H1 (cell line): Measurements from ENCODE around the gene CD7. TPM values are rescaled to one million over a fixed set of nuclear protein-coding genes. Genes with fewer than 3 reads are reported as not detected.

Experiments used
- CTCF ChIA-PET: fragments of 300-600 bp; sonication (Branson Sonifier 250); formaldehyde crosslinking; loops from one replicate; lab custom pipeline; 2021; ENCODE audit not compliant: partially characterized antibody; lab: Charles Lee
- POLR2A ChIA-PET: fragments of 300-600 bp; sonication (Branson Sonifier 250); formaldehyde crosslinking; loops from one replicate; lab custom pipeline; 2021; ENCODE audit warnings: inconsistent platforms; ENCODE audit not compliant: partially characterized antibody; lab: Charles Lee
- DNase-seq, 2 experiments: peaks; one replicate each; pipeline versions ENCODE4 v3.0.0 to v3.0.0-alpha.2; 2010 to 2022; ENCODE audit warnings: low spot score in 2 of 2, low read depth in 1 of 2, mixed read lengths in 1 of 2
- FAIRE-seq: peaks from 2 replicates; lab custom pipeline; 2011; peaks lifted over from hg19 to GRCh38; lab: Jason Lieb, UNC
- H2AFZ ChIP-seq: 2 replicates; pipeline ENCODE4 v1.8.1; 2012; ENCODE audit warnings: low read length, inconsistent platforms
- H2AK5ac ChIP-seq: 2 replicates; pipeline ENCODE4 v1.6.1; 2013; ENCODE audit warnings: low read depth, low read length
- H2BK120ac ChIP-seq: replicated peaks from 2 replicates; pipeline ENCODE3; 2013; ENCODE audit warnings: low read depth, low read length, inconsistent platforms
- H2BK12ac ChIP-seq: 2 replicates; pipeline ENCODE4 v1.6.1; 2013; ENCODE audit warnings: low read depth, low read length
- H2BK15ac ChIP-seq: 2 replicates; pipeline ENCODE4 v1.6.1; 2013; ENCODE audit warnings: low read length
- H2BK20ac ChIP-seq: 2 replicates; pipeline ENCODE4 v1.6.1; 2013; ENCODE audit warnings: low read length
- H2BK5ac ChIP-seq: 2 replicates; pipeline ENCODE4 v1.6.1; 2013; ENCODE audit warnings: low read depth, low read length
- H3K14ac ChIP-seq: 2 replicates; pipeline ENCODE4 v1.6.1; 2013; ENCODE audit warnings: inconsistent platforms; ENCODE audit not compliant: insufficient read length
- H3K18ac ChIP-seq: 2 replicates; pipeline ENCODE4 v1.6.1; 2013; ENCODE audit warnings: low read length; ENCODE audit errors: extremely low read depth
- H3K23ac ChIP-seq: 2 replicates; pipeline ENCODE4 v1.6.1; 2013; ENCODE audit warnings: inconsistent platforms; ENCODE audit not compliant: insufficient read length
- H3K23me2 ChIP-seq: 2 replicates; pipeline ENCODE4 v1.6.1; 2013; ENCODE audit warnings: low read depth, low read length
- H3K27ac ChIP-seq: 2 replicates; pipeline ENCODE4 v1.6.1; 2011; ENCODE audit warnings: low read depth, low read length, inconsistent platforms
- H3K27me3 ChIP-seq, 4 experiments: replicated peaks in 1 of 4; 1 replicate in 1 of 4; 2 replicates in 3 of 4; pipeline versions ENCODE4 v1.6.1 to v1.8.1; 2011 to 2013; ENCODE audit warnings: low read length in 3 of 4, mild to moderate bottlenecking in 3 of 4, inconsistent platforms in 2 of 4, mixed read lengths in 2 of 4, moderate library complexity in 1 of 4; ENCODE audit not compliant: control insufficient read depth in 3 of 4, insufficient read depth in 3 of 4; ENCODE audit errors: extremely low read depth in 1 of 4
- H3K36me3 ChIP-seq, 4 experiments: 2 replicates each; pipeline versions ENCODE4 v1.6.1 to v1.8.1; 2011 to 2013; ENCODE audit warnings: mild to moderate bottlenecking in 4 of 4, low read length in 3 of 4, moderate library complexity in 2 of 4, control low read depth in 1 of 4, inconsistent platforms in 1 of 4; ENCODE audit not compliant: insufficient read depth in 4 of 4, control insufficient read depth in 2 of 4
- H3K4ac ChIP-seq: replicated peaks from 2 replicates; pipeline ENCODE3; 2013; ENCODE audit warnings: low read length, low read depth, mixed read lengths, inconsistent platforms; ENCODE audit not compliant: insufficient read length
- H3K4me1 ChIP-seq, 4 experiments: replicated peaks in 1 of 4; 1 replicate in 1 of 4; 2 replicates in 3 of 4; pipeline versions ENCODE4 v1.6.1 to v1.8.1; 2011 to 2013; ENCODE audit warnings: low read length in 3 of 4, inconsistent platforms in 2 of 4, mixed read lengths in 1 of 4; ENCODE audit not compliant: insufficient read depth in 4 of 4, control insufficient read depth in 3 of 4
- H3K4me2 ChIP-seq, 2 experiments: 2 replicates each; pipeline versions ENCODE4 v1.6.1 to v1.8.1; 2011 to 2013; ENCODE audit warnings: low read depth in 2 of 2, low read length in 2 of 2, control low read depth in 1 of 2, inconsistent platforms in 1 of 2, mild to moderate bottlenecking in 1 of 2; ENCODE audit not compliant: insufficient read depth in 1 of 2
- H3K4me3 ChIP-seq, 4 experiments: fragments of 200-600, 300-600 bp in 1 of 4; sonication (generic), shearing (Covaris generic), sonication (Bioruptor Twin) in 1 of 4; 2 replicates each; pipeline versions ENCODE4 v1.5.1 to v1.8.1; 2011 to 2016; ENCODE audit warnings: low read length in 4 of 4, low read depth in 3 of 4, control low read depth in 2 of 4, inconsistent platforms in 2 of 4, mild to moderate bottlenecking in 2 of 4, mixed read lengths in 1 of 4, moderate library complexity in 1 of 4; ENCODE audit not compliant: insufficient read depth in 2 of 4; ENCODE audit errors: extremely low read depth in 1 of 4
- H3K56ac ChIP-seq: replicated peaks from 2 replicates; pipeline ENCODE3; 2013; ENCODE audit warnings: low read depth, mild to moderate bottlenecking, mixed read lengths, low read length, inconsistent platforms; ENCODE audit not compliant: insufficient read length
- H3K79me1 ChIP-seq: 2 replicates; pipeline ENCODE4 v1.6.1; 2013; ENCODE audit warnings: low read depth, low read length, control low read depth
- H3K79me2 ChIP-seq, 2 experiments: 2 replicates each; pipeline versions ENCODE4 v1.6.1 to v1.8.1; 2012 to 2013; ENCODE audit warnings: low read length in 2 of 2, mild to moderate bottlenecking in 2 of 2, inconsistent platforms in 1 of 2; ENCODE audit not compliant: insufficient read depth in 2 of 2, control insufficient read depth in 1 of 2
- H3K9ac ChIP-seq, 4 experiments: replicated peaks in 1 of 4; 1 replicate in 1 of 4; 2 replicates in 3 of 4; pipeline versions ENCODE4 v1.6.1 to v1.8.1; 2011 to 2013; ENCODE audit warnings: low read depth in 3 of 4, low read length in 3 of 4, control low read depth in 2 of 4, mild to moderate bottlenecking in 2 of 4, moderate library complexity in 2 of 4, inconsistent platforms in 1 of 4; ENCODE audit errors: extremely low read depth in 1 of 4
- H3K9me3 ChIP-seq, 2 experiments: 2 replicates each; pipeline versions ENCODE4 v1.6.1 to v1.8.1; 2012 to 2013; ENCODE audit warnings: mild to moderate bottlenecking in 2 of 2, moderate library complexity in 2 of 2, control low read depth in 1 of 2, inconsistent platforms in 1 of 2, low read depth in 1 of 2, low read length in 1 of 2, mixed read lengths in 1 of 2; ENCODE audit not compliant: insufficient read depth in 2 of 2
- H4K20me1 ChIP-seq, 2 experiments: replicated peaks in 1 of 2; 2 replicates each; pipeline versions ENCODE3 to v1.8.1; 2011 to 2013; ENCODE audit warnings: inconsistent platforms in 2 of 2, low read length in 2 of 2, mild to moderate bottlenecking in 1 of 2; ENCODE audit not compliant: insufficient read depth in 2 of 2, control insufficient read depth in 1 of 2
- H4K5ac ChIP-seq: 2 replicates; pipeline ENCODE4 v1.6.1; 2013; ENCODE audit warnings: low read length, low read depth, mixed read lengths, inconsistent platforms; ENCODE audit not compliant: insufficient read length
- H4K8ac ChIP-seq: 2 replicates; pipeline ENCODE4 v1.8.0; 2013; ENCODE audit warnings: mild to moderate bottlenecking, moderate library complexity, low read length, inconsistent platforms; ENCODE audit not compliant: insufficient read depth; ENCODE audit errors: extremely low read depth
- H4K91ac ChIP-seq: replicated peaks from 2 replicates; pipeline ENCODE3; 2013; ENCODE audit warnings: low read length, mixed read lengths, inconsistent platforms; ENCODE audit not compliant: insufficient read length
- EZH2 ChIP-seq: fragments of 200-600 bp; sonication (generic); IDR thresholded peaks from 2 replicates; pipeline ENCODE4 v1.7.1; 2012; ENCODE audit warnings: low read depth, mild to moderate bottlenecking, moderate library complexity, low read length, inconsistent platforms; ENCODE audit not compliant: severe bottlenecking
- RAD21 ChIP-seq, 2 experiments: IDR thresholded peaks in 1 of 2; conservative IDR thresholded peaks in 1 of 2; 2 replicates each; pipeline ENCODE4 v1.6.1; 2011; ENCODE audit warnings: low read depth in 2 of 2, low read length in 2 of 2, improper control_type of control experiment in 1 of 2, inconsistent platforms in 1 of 2, mild to moderate bottlenecking in 1 of 2, moderate library complexity in 1 of 2
- SIX5 ChIP-seq: IDR thresholded peaks from 2 replicates; pipeline ENCODE4 v1.6.1; 2011; ENCODE audit warnings: mild to moderate bottlenecking, low read depth, low read length
- WGBS, 2 experiments: shearing (Covaris generic) in 1 of 2; methylation state at CpG; one replicate each; pipeline versions ENCODE4 v1.1.6 to v1.1.7; 2013 to 2015; ENCODE audit warnings: low lambda C conversion rate in 2 of 2, mixed read lengths in 2 of 2, inconsistent platforms in 1 of 2, low coverage in 1 of 2, missing lambda C conversion rate in 1 of 2; ENCODE audit not compliant: insufficient replicate concordance in 2 of 2, insufficient coverage in 1 of 2, insufficient read length in 1 of 2; ENCODE audit errors: extremely low coverage in 1 of 2, missing lambda C conversion rate in 1 of 2; 5-methylcytosine and 5-hydroxymethylcytosine counted together
- polyA plus RNA-seq, 7 experiments: library from polyadenylated mRNA; depleted of rRNA in 3 of 7; stranded (reverse) in 5 of 7; unstranded in 2 of 7; fragments of >200 nt in 5 of 7; fragments of 200-250 nt in 2 of 7; gene quantifications; 1 replicate in 5 of 7; 2 replicates in 1 of 7; 4 replicates in 1 of 7; pipeline versions ENCODE4 v1.2.1 to v1.2.3, GENCODE V29; 2011 to 2013; ENCODE audit warnings: missing spikeins in 2 of 7, mixed read lengths in 2 of 7
- total RNA-seq: library from RNA; stranded (reverse); fragmentation: NEBNext Ultra II Directional; extraction: Animal tissue kit (Norgen Biotek cat#: 25700); gene quantifications from 2 replicates; pipeline ENCODE4 v1.2.1, GENCODE V29; 2021

The CD7 gene
- total and polyA plus RNA-seq, 2 of the 8 experiments (the other 6 are each of a cell fraction or from before 2014, with no cell fraction given): 0.83 to 0.86 TPM

DNA sequence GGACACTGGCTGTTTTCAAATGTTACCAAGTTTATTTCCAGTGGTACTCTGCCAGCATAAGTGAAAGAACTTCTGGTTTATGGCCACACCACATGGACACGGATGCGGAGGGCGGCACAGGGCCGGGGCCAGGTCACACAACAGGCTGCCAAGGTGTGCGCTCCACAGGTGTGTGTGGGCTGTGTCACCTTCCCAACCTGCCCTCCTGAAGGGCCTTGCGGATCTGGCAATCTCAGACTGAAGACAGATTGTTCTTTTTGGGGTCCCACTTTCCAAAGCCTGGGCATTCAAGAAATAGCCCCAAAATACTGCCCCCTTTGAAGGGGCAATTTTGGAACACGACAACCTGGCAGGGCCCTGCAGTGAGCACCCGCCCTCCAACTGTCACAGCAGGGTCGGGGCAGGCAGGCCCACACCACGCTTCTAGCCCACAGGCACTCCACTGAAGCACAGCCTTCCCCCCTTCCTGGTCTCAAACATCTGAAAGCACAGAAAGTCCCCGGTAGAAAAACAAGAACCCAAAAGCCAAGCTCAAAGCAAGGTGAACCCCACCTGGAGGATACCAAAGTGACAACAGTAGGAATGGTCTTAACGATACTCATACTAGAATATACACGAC lies 47.4 kb downstream of the CD7 start:
- ChIA-PET CTCF (interaction anchor here (1.0 to 1.8 kb wide), 3 partner anchors 27 to 52 kb away, joined by 3 to 8 read pairs (median 3); no protein-coding TSS in a partner anchor), POLR2A (interaction anchor here (0.9 to 6.4 kb wide), 8 partner anchors 12 to 33 kb away, joined by 3 to 39 read pairs (median 4); no protein-coding TSS in a partner anchor)
- H3K23me2 ChIP-seq: peaks cover 6% of the 10 kb centered on the region
- H2BK5ac ChIP-seq: no peak overlapping the region
- H3K4ac ChIP-seq: peak overlapping the region; percentile 17
- peaks cover 0 to 5% (median 5%) of the 10 kb centered on the region in 4 experiments; a peak in 3 of 7 replicates for H3K27me3 ChIP-seq
- no peak overlapping the region for H3K14ac ChIP-seq
- H2BK12ac ChIP-seq: no peak overlapping the region
- H3K23ac ChIP-seq: no peak overlapping the region
- no peak for FAIRE-seq
- peaks cover 52 to 76% of the 10 kb centered on the region in 2 experiments for H3K79me2 ChIP-seq
- no peak overlapping the region for H3K56ac ChIP-seq
- peak overlapping the region in 1 of 2 experiments; percentile 12; a peak in 1 of 4 replicates for H3K4me2 ChIP-seq
- H3K4me3 ChIP-seq: no peak overlapping the region
- no peak overlapping the region for H3K9ac ChIP-seq
- no peak overlapping the region for H2BK120ac ChIP-seq
- H2AFZ ChIP-seq: no peak overlapping the region
- H4K8ac ChIP-seq: no peak overlapping the region
- H2AK5ac ChIP-seq: no peak overlapping the region
- no peak for DNase-seq
- no peak overlapping the region for H2BK20ac ChIP-seq
- no peak overlapping the region for H4K5ac ChIP-seq
- WGBS, 2 experiments: 95% methylated on average over 13 of the region's 13 CpGs; no CpG with 5 or more reads in 1 of the 2 experiments
- peaks cover 50 to 56% of the 10 kb centered on the region in 2 experiments for H4K20me1 ChIP-seq
- H4K91ac ChIP-seq: no peak overlapping the region
- H3K27ac ChIP-seq: no peak overlapping the region
- peaks cover 10 to 38% (median 16%) of the 10 kb centered on the region in 4 experiments for H3K36me3 ChIP-seq
- H3K18ac ChIP-seq: no peak overlapping the region
- H2BK15ac ChIP-seq: no peak overlapping the region
- TF ChIP-seq EZH2 (no peak), RAD21 (IDR thresholded peaks at IDR 0.05 in 1 of 2, conservative IDR thresholded peaks at IDR 0.05 in 1 of 2; ENCODE audit: low read depth in 2 of 2, low read length in 2 of 2) (no peak), SIX5 (no peak)
- peaks cover 0 to 30% (median 7%) of the 10 kb centered on the region in 4 experiments; a peak in 6 of 7 replicates for H3K4me1 ChIP-seq
- peaks cover 35% of the 10 kb centered on the region for H3K79me1 ChIP-seq
- H3K9me3 ChIP-seq: no peaks in the 10 kb centered on the region
